HG03520 (cell line): Measurements from ENCODE around the gene SEC14L2.
"Not testable (repeated sequence)": the region's sequence is repeated elsewhere in the genome, so short reads cannot be mapped to it uniquely, and the experiment has no call there.

ENCODE experiments used
- ATAC-seq: cut with Tn5 transposase; IDR thresholded peaks from one replicate; pipeline ENCODE4 v1.9.1; 2021; ENCODE audit warnings: mild to moderate bottlenecking, moderate library complexity; ENCODE audit not compliant: unreplicated experiment

The SEC14L2 gene

DNA sequence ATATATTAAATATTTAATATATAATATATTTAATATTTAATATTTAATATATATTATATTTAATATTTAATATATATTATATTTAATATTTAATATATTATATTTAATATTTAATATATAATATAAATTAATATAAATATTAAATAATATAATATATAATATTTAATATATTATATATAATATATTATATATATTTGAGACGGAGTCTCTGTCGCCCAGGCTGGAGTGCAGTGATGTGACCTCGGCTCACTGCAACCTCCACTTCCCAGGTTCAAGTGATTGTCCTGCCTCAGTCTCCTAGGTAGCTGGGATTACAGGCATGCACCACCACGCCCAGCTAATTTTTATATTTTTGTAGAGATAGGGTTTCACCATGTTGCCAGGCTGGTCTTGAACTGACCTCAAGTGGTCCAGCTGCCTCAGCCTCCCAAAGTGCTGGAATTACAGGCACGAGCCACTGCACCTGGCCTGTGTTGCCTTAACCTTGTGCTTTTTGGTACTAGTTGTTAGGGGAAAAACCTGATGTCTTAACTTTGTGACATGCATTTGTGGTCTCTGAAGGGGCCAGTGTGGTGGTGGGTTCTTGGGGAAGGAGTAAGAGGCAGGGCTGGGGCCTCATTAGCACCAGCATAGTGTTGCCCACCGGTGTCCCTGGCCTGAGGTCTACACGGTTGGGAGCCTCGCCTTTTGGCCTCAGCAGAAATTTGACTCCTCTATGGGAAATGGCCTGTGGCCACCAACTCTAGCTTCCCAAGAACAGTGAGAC is 58.4 kb downstream of the SEC14L2 start:
- no peak for ATAC-seq

DNA sequence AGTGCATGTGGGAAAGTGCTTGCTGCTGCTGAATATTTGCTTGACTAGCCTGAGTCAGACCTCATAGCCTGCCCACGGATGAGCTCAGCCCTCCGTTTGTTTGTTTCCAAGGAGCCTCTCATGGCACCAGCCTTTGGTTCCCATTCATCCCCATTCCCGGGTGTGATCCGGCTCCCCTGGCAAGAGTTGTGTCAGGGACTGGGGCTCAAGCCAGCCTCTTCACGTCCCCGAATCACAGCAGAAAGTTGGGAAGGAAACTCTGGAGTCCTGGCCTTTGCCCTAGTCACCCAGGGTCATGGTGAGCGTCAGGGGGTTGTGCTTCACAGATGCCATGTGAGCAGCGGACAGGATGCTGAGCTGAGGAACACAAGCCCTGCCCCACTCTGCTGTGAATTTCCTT is 61.2 kb downstream of the SEC14L2 start:
- no peak for ATAC-seq

GRCh38 chr22:30459181-30460052 is 62.6 kb downstream of the SEC14L2 start:
- no peak for ATAC-seq

DNA sequence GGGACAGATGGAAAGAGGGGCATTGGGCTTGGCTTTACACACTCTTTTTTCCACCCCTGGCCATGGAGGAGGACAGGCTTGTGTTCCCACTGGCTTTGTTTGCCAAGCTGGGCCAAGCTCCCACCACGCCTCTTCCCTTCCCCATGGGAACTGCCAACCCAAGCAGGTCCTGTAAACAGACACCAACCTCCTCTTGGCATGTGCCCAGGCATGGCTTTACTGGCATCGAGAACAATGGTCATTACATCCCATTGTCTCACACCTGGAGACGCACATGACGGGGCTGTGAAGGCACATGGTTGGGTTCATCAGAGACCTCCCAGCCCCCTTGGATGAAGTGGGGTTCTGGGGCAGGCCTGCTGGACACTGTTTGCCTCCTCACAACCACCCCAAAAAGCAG is 63.3 kb downstream of the SEC14L2 start:
- no peak for ATAC-seq

DNA sequence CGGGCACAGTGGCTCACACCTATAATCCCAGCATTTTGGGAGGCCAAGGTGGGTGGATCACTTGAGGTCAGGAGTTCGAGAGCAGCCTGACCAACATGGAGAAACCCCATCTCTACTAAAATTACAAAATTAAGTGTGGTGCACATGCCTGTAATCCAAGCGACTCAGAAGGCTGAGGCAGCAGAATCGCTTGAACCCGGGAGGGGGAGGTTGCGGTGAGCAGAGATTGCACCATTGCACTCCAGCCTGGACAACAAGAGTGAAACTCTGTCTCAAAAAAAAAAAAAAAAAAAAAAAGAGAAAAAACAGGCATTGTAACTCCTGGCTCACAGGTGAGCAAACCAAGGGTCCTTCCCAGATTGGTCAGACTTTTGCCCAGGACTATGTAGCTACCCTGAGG is 63.7 kb downstream of the SEC14L2 start:
- ATAC-seq: not testable (repeated sequence)

GRCh38 chr22:30469165-30469564 is 72.3 kb downstream of the SEC14L2 start:
- no peak for ATAC-seq

DNA sequence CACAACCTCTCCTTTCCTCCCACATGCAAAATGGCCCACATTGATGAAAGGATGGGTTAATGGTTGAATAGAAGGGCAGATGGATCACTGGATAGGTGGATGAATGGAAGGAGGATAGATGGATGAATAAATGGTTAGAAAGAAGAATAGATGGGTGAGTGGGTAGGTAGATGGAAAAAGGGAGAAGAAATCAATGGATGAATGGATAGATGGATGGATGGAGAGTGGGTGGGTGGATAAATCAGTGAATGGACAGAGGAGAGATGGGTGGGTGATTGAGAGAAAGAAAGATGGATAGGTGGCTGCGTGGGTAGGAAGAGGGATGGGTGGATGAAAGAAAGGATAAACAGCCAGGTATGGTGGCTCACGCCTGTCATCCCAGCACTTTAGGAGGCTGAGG is 73.8 kb downstream of the SEC14L2 start:
- ATAC-seq: no peak

GRCh38 chr22:30471616-30472318 is 74.9 kb downstream of the SEC14L2 start, which contains the start of gene SEC14L3:
Gene SEC14L3, minus strand, starts transcription at chr22:30472017. Its CDS starts 59 bp downstream, at chr22:30471958.
- no peak for ATAC-seq

DNA sequence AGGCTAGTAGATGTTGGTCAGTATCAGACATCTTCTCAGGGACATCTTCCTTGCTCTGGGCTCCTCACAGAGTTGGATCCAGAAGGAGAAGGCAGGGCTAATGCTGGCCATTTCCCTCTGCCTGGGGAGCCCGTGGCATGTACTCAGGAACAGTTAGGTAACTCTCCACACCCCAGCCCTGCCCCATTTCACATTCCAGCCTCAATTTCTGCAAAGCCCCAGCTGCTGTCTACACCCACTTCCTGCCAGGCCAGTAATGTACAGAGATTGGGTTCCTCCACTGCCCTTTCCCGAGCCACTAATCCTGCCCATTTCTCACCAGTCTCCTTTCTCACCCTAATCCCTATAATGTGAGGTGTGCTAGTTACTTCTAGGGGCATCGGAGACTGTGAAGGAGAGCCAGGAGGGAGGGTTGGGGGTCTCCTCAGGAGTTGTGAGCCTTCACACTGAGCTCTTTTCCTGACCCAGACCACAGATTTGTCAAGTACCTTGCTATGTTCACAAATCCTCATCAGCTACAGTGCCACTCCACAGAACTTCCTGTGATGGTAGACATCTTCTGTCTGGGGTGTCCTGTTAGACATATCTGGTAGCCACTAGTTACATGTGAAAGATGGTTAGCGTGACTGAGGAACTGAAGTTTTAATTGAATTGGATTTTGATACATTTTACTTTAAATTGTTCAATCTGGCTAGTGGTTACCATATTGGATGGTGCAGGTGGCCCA is 76.3 kb downstream of the SEC14L2 start:
- ATAC-seq: no peak

GRCh38 chr22:30474121-30474520 is 77.3 kb downstream of the SEC14L2 start:
- ATAC-seq: no peak
